GM21737 (cell line): ENCODE data around the gene SHFL.

ENCODE experiments used
- ATAC-seq: cut with Tn5 transposase; IDR thresholded peaks from one replicate; pipeline ENCODE4 v1.9.1; 2021; ENCODE audit warnings: mild to moderate bottlenecking, moderate library complexity; ENCODE audit not compliant: unreplicated experiment

Gene SHFL

DNA sequence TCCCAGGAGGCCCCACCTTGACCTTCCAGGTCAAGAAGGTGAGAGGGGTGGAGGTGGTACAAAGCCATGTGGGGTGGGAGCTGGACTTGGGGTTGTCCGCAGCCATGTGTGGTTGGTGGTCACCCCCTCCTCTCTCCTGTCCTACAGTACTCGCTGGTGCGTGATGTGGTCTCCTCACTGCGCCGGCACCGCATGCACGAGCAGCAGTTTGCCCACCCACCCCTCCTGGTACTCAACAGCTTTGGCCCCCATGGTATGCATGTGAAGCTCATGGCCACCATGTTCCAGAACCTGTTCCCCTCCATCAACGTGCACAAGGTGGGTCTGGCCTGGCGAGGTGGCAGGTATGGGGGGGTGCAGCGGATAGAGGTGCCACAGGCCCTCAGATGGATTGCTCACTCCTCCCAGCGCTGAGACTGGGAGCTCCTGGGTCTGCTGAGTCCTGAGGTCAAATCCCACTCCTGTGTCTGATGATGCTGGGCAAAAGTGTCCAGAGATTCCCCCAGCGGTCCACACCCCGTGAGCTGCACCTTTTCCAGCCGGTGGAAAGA lies 21.8 kb downstream of the SHFL start:
- ATAC-seq: no peak

DNA sequence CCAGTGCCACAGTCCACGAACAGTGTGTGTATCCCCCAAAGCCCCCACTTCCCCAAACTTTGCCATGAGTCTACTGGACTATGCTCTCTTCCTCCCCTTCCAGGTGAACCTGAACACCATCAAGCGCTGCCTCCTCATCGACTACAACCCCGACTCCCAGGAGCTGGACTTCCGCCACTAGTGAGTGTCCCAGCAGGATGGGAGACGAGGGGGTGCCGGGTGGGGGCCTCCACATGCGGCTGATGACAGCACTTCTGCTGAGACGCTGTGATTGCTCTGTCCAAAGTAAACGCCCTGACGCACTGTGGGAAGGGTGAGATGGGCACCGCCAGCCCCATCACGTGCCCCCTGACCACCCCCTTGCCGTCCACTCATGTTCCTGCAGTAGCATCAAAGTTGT lies 23.4 kb downstream of the SHFL start:
- ATAC-seq: no peak

DNA sequence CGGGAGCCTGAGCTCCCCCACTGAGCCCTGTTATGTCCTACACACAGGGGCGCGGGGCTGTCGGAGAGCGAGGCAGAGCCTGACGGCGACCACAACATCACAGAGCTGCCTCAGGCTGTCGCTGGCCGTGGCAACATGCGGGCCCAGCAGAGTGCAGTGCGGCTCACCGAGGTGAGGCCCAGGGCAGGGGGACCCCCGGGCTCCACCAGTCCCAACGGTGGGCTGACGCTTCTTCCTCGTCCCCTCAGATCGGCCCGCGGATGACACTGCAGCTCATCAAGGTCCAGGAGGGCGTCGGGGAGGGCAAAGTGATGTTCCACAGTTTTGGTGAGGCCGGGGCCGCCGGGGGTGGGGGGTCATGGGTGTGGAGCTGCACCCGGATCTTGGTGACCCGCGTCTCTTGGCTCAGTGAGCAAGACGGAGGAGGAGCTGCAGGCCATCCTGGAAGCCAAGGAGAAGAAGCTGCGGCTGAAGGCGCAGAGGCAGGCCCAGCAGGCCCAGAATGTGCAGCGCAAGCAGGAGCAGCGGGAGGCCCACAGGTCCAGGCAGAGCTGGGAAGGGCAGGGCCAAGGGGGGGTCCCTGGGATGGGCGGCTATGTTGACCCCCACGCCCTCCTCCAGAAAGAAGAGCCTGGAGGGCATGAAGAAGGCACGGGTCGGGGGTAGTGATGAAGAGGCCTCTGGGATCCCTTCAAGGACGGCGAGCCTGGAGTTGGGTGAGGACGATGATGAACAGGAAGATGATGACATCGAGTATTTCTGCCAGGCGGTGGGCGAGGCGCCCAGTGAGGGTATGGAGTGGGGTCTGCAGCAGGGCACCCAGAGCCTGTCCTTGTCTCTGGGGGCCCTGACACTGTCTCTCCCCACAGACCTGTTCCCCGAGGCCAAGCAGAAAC lies 24.2 kb downstream of the SHFL start:
- no peak for ATAC-seq

DNA sequence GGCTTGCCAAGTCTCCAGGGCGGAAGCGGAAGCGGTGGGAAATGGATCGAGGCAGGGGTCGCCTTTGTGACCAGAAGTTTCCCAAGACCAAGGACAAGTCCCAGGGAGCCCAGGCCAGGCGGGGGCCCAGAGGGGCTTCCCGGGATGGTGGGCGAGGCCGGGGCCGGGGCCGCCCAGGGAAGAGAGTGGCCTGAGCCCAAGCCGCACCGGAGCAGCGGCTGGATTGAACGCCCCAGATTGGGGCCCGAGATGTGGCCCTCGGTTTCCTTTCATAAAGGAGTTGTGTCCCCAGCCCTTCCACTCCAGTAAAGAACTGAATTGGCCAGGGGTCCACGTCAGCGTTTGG lies 24.8 kb downstream of the SHFL start:
- ATAC-seq: no peak

DNA sequence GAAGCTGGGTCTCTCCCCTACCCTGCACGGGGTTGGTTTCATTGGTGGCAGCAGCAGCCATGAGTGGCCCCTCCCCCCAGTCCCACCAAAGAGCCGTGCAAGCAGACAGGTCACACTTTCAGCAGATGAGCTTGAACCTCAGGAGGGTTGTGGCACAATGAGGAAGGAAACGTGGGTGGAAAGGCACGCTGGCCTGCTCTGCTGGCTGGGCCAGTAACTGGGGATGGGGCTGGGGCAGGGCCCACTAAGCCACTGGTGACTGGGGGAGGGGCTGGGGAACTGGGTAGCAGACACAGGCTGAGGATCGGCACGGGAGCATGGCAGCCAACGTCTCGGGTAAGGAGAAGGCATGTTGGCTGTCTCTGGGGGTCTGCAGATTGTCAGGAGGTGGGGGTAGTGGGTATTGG lies 25.3 kb downstream of the SHFL start, which contains the start of gene P2RY11:
Gene P2RY11, plus strand, starts transcription at position 289 of the 407 bp plus-strand sequence. Its CDS starts 29 bp downstream, at position 318.
- ATAC-seq: no peak

DNA sequence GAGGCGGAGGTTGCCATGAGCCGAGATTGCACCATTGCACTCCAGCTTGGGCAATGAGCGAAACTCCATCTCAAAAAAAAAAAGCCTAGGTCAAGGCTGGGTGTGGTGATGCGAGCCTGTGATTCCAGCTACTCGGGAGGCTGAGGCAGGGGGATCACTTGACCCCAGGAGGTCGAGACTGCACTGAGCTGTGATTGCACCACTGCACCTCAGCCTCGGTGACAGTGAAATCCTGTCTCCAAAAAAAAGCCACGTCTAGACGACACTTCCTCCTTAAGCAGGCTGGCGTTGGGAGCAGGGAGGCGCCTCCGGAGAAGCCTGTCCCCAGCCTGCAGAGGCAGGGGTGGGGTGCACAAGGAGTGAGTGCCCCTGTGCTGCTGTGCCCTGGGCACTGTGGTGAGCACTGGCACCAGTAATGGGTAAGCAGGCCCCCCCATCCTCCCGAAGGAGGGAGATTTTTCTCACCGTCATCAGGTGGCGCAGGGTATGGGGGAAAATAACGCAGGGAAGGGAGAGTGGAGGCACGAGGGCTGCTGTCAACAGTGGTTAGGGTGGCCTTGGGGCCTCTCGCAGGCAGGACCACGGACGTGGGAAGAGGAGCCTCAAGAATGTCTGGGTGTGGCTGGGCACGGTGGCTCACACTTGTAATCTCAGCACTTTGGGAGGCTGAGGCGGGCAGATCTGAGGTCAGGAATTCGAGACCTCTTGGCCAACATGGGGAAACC lies 26.1 kb downstream of the SHFL start:
- ATAC-seq: no peak

DNA sequence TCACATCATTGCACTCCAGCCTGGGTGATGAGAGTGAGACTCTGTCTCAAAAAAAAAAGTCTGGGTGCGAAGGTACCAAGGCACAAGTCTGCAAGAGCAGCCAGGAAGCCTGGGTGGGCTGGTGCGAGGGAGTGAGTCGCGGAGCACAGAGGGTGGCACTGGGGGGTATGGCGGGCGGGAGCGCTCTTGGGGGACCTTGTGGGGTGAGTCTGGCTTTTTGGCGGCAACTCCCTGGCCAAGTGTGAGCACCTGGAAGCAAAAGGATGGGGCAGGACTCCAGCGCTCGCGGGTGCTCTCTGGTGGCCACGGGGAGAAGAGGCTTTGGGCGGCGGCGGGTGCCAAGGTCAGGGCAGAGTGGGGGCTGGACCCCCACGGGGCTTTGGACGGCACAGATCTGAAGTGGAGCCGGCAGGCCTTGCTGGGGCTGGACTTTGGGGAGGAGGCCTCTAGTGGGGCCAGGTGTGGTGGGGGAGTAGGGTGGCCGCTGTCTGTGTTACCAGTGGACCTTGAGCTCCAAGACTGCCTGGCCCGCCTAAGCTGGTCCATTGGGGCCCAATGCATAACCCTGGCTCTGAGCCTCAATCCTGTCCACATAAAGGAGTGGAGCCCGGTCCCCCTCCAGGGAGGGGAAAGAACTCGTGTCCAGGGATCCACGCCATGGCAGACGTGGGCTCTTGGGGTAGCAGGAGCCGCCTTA lies 26.9 kb downstream of the SHFL start:
- ATAC-seq: no peak

DNA sequence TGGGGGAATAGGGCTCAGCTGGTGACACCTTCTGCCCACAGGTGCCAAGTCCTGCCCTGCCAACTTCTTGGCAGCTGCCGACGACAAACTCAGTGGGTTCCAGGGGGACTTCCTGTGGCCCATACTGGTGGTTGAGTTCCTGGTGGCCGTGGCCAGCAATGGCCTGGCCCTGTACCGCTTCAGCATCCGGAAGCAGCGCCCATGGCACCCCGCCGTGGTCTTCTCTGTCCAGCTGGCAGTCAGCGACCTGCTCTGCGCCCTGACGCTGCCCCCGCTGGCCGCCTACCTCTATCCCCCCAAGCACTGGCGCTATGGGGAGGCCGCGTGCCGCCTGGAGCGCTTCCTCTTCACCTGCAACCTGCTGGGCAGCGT lies 27.5 kb downstream of the SHFL start:
- no peak for ATAC-seq

DNA sequence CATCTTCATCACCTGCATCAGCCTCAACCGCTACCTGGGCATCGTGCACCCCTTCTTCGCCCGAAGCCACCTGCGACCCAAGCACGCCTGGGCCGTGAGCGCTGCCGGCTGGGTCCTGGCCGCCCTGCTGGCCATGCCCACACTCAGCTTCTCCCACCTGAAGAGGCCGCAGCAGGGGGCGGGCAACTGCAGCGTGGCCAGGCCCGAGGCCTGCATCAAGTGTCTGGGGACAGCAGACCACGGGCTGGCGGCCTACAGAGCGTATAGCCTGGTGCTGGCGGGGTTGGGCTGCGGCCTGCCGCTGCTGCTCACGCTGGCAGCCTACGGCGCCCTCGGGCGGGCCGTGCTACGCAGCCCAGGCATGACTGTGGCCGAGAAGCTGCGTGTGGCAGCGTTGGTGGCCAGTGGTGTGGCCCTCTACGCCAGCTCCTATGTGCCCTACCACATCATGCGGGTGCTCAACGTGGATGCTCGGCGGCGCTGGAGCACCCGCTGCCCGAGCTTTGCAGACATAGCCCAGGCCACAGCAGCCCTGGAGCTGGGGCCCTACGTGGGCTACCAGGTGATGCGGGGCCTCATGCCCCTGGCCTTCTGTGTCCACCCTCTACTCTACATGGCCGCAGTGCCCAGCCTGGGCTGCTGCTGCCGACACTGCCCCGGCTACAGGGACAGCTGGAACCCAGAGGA lies 28.0 kb downstream of the SHFL start:
- ATAC-seq: no peak

DNA sequence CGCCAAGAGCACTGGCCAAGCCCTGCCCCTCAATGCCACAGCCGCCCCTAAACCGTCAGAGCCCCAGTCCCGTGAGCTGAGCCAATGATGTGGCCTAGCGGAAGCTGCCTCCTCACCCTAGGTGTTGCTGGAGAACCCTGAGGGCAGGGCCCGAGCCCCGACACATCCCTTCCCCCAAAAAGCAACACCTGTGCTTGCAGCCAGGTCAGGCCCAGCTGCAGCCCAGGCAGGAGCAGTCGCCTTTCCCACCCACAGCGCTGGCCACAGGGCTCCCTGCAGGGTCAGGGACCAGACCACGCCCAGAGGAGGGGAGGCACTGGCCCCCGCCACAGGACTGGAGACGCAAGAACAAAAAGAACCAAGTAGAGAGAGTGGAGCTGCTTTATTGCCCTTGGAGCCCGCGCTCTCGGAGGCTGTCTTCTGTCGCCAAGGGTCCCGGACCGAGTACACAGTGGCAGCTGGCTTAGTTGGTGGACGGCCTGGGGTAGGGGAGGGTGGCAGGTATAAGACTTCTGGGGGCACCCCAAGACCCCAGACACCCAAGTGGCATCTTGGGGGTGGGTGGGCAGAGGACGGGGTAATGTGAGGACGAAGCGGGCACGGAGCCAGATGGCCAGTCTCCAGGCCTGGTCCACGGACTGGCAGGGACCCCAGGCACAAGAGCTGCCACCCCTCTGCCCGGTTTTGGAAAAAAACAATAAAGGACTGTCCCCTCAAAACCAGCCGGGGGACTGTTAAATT lies 28.7 kb downstream of the SHFL start:
- ATAC-seq: no peak

DNA sequence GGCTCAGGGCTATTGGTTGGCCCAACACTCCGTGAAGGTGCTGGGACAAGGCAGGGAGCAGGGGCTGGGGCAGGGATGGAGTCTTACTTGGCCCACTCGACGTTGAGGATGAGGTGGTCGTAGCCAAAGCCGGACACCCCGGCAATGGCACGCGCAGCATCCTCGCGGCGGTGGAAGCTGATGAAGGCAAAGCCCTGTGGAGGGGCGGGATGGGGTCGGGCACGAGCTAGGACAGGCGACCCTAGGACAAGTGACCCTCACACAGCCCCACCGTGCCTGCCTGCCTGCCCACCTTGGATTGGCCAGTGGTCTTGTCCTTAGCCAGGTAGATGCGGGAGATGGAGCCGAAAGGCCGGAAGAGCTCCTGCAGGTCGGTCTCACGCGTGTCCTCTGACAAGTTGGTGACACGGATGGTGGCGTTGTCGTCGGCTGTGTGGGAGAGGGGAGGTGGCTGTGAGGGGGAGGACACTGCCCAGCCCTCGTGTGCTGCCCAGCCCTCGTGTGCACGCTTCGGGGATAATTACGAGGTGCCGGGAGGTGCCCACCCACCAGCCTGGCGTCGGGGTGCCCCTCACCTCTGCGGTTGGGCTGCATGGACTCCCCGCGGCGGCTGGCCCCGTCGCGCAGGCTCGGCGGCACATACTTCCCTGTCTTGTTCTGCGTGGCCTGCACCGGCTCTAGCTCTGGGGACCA lies 29.4 kb downstream of the SHFL start:
- no peak for ATAC-seq

DNA sequence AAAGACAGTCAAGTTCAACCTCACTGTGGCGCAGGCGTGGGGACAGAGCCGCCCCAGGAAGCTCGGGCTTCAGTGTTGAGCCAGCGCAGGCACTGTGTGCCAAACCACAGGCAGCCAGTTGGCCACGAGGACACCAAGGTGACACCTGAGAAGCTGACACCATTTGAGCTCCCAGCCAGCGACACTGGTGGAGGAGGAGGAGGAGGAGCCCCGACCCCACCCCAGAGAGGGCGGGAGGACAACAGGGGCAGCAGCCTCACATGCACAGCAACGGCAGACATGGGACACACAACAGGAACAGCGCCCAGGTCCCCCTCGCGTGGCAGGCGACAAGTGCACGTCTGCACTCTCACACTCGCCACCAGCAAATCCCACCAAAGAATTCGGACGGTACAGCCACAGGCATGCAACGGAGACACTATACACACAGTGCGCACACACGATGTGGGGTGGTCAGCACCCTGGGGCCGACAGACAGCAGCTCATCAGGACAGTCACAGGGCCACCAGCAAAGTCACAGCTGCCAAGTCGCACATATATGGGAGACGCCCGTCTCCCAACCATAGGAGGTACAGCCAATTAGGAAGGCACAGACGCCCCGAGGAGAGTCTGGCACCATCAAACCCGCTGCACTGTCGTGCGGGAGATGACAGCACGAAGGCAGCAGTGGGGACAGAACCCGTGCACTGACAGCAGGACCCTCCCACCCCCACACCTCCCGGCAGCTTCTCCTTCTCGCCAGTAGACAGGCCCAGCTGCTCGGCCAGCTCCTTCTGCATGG lies 30.2 kb downstream of the SHFL start:
- no peak for ATAC-seq

DNA sequence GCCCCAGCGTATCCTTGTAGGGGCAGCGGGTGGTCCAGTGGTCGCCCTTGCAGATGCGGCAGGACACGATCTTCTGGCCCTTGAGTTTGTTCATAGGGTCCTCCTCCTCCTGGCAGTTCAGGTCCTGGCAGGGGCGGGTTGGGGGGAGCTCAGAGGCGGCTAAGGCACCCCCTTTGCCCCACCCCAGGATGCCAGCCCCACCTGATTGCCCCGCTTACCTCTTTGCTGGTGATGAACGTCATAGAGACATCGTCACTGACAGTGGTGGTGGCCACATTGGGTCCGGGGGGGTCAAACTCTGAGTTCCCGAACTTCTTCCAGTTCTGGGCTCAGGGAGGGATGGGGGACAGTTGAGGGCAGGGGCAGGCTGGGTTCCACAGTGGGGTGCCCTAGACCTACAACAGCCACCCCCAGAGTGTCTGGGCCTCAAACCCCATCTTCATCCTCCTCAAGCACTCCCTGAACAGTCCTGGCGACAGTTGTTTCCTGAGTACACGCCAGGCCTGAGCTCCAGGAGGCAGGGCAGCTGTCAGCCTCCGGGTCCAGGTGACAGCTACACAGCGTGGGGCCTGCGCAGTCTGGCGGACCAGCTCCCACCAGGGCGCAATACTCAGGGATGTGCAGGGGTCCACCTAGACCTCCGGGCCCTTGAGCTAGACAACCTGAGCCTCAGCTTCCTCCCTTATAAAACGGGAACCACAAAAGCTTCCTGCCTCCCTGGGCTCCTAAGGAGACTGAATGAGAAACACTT lies 30.9 kb downstream of the SHFL start:
- no peak for ATAC-seq

DNA sequence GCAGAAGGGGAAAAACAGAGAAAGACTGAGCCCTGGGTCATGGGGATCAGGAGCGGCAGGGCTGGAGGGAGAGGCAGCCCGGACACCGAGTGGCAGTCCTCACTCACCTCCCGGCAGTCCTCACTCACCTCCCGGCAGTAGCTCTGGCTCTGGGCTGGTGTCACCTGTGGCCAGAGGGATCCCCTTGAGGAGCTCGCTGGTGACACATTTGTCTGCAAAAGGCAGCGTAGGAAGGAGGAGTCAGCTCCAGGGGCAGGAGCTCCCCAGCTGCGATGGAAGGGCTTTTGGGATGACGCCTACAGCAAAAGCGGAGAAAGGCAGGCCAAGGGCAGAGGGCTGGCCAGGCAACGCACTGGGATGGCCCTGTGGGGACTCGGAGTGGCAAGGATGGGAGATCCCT lies 32.8 kb downstream of the SHFL start:
- no peak for ATAC-seq

DNA sequence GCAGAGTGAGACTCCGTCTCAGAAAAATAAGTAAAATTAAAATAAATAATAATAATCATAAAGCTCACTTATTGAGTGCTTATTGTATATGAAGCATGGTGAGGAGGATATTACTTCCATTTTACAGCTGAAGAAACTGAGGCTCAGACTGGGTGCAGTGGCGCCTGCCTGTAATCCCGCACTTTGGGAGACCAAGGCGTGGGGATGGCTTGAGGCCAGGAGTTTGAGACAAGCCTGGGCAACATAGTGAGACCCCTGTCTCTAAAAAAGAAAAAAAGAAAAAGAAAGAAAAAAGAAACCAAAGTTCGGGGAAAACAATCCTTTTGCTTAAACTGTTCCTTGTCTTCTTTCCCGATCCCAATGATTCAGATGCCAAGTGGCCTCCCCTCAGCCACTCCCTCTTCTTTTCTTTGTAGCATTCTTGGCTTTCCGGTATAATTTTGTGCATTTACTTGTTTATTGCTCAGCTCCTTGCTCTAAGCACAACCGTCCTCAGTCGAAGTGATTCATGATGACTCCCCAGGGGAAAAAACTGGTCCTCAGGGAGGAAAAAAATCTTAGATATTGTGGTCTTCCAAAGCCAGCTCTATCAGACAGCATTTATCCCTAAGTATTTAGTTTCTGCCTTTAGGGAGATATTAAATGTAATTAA lies 34.5 kb downstream of the SHFL start:
- ATAC-seq: no peak

DNA sequence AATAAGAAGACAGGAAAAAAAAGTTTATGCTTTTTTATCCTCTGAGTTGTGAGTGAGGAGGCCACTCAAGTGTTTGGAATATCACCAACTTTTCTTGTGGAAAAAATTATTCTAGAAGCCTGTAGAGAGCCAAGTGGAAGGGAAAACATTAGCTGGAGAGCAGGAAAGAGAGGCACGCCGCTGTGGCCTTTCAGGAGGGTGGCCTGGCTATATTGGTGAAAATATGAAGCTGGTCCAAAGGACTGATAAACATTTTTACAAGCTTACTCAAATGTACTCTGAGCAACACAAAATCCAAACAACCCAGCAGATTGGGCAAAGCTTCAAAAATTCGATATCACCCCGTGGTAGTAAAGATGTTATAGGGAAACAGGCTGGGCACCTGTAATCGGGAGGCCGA lies 35.9 kb downstream of the SHFL start:
- no peak for ATAC-seq

DNA sequence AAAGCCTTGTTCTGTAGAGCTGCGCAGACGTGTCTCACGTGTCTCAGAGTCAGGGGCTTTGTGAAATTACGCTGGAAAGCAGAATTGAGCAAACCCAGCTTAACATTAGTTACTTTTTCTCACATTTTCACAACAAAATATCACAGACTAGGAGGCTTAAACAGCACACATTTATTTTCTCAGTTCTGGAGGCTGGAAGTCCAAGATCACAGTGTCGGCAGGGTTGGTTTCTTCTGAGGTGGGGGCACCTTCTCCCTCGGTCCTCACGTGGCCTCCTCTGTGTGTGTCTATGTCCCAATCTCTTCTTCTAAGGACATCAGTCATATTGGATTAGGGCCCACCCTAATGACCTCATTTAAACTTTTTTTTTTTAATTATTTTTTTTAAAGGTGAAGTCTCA lies 38.3 kb downstream of the SHFL start:
- no peak for ATAC-seq

DNA sequence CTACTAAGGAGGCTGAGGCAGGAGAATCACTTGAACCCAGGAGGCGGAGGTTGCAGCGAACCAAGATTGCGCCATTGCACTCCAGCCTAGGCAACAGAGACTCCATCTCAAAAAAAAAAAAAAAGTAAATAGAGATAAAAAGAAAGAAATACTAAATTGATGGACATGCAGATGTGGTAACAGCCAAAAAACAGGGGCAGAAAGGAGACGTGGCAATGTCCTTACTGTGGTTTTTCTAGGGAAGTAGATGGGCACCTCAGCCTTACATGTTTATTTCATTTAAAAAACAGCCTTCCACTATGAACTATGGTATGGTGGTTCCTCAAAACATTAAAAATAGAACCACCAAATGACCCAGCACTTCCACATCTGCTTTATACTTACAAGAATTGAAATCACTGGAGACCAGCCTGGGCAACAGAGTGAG lies 40.1 kb downstream of the SHFL start:
- no peak for ATAC-seq
